Hepatocyte (in vitro differentiated cells): ENCODE data around the gene VWF. TPM values are rescaled to one million over a fixed set of nuclear protein-coding genes. Genes with fewer than 3 reads are reported as not detected.

Experiments used
- DNase-seq: peaks from one replicate; pipeline ENCODE4 v3.0.0-alpha.2; 2016; ENCODE audit warnings: low spot score
- H2AFZ ChIP-seq: fragments of 200-600 bp; sonication (generic); 2 replicates; pipeline ENCODE4 v1.6.0; 2016; ENCODE audit warnings: antibody characterized with exemption, mild to moderate bottlenecking
- H3K27ac ChIP-seq: fragments of 200-600 bp; sonication (generic); 2 replicates; pipeline ENCODE4 v1.5.1; 2016; ENCODE audit warnings: mild to moderate bottlenecking
- H3K27me3 ChIP-seq: fragments of 200-600 bp; sonication (generic); 2 replicates; pipeline ENCODE4 v1.6.1; 2016
- H3K36me3 ChIP-seq: fragments of 200-600 bp; sonication (generic); replicated peaks from 2 replicates; pipeline ENCODE4 v1.5.1; 2016; ENCODE audit warnings: low read depth; ENCODE audit not compliant: insufficient read depth
- H3K4me1 ChIP-seq: fragments of 200-600 bp; sonication (generic); 2 replicates; pipeline ENCODE4 v1.5.1; 2016; ENCODE audit warnings: mild to moderate bottlenecking, moderate library complexity; ENCODE audit not compliant: insufficient read depth
- H3K4me2 ChIP-seq: fragments of 200-600 bp; sonication (generic); 2 replicates; pipeline ENCODE4 v1.6.0; 2016
- H3K4me3 ChIP-seq: fragments of 200-600 bp; sonication (generic); 2 replicates; pipeline ENCODE4 v1.5.1; 2016; ENCODE audit warnings: mild to moderate bottlenecking
- H3K79me2 ChIP-seq: fragments of 200-600 bp; sonication (generic); 2 replicates; pipeline ENCODE4 v1.6.0; 2017; ENCODE audit warnings: mild to moderate bottlenecking
- H3K9me2 ChIP-seq: fragments of 200-600 bp; sonication (generic); replicated peaks from 2 replicates; pipeline ENCODE4 v1.6.0; 2017; ENCODE audit warnings: mild to moderate bottlenecking; ENCODE audit not compliant: insufficient read depth
- H3K9me3 ChIP-seq: fragments of 200-600 bp; sonication (generic); 2 replicates; pipeline ENCODE4 v1.5.1; 2016; ENCODE audit warnings: low read depth, mild to moderate bottlenecking
- H4K20me1 ChIP-seq: fragments of 200-600 bp; sonication (generic); 2 replicates; pipeline ENCODE4 v1.6.0; 2016; ENCODE audit warnings: mild to moderate bottlenecking; ENCODE audit not compliant: insufficient read depth, poor library complexity, severe bottlenecking
- EZH2 ChIP-seq: fragments of 200-600 bp; sonication (generic); IDR thresholded peaks from 2 replicates; pipeline ENCODE4 v1.6.1; 2016; ENCODE audit warnings: antibody characterized with exemption, mild to moderate bottlenecking, borderline replicate concordance
- EZH2phosphoT487 ChIP-seq: fragments of 200-600 bp; sonication (generic); IDR thresholded peaks from one replicate; pipeline ENCODE4 v1.6.1; 2018; ENCODE audit warnings: antibody characterized with exemption, mild to moderate bottlenecking, low read depth, moderate library complexity; ENCODE audit not compliant: unreplicated experiment, severe bottlenecking
- WGBS: methylation state at CpG from one replicate; pipeline ENCODE4 v1.1.6; 2016; ENCODE audit warnings: low lambda C conversion rate; ENCODE audit errors: missing lambda C conversion rate; 5-methylcytosine and 5-hydroxymethylcytosine counted together
- polyA plus RNA-seq: library from polyadenylated mRNA; unstranded; fragments of >200 nt; fragmentation: Nextera tagmentation; extraction: Ambion mirVana; gene quantifications from 2 replicates; pipeline ENCODE4 v1.2.1, GENCODE V29; 2016
- total RNA-seq: library from RNA; depleted of rRNA; stranded (reverse); fragments of >200 nt; gene quantifications from 2 replicates; pipeline ENCODE4 v1.2.3, GENCODE V29; 2014
- TF ChIP-seq, protein P1 (sequence below): fragments of 200-600 bp; sonication (generic); IDR thresholded peaks from 2 replicates; pipeline ENCODE4 v1.5.1; 2016; ENCODE audit warnings: antibody characterized with exemption, mild to moderate bottlenecking; ENCODE audit not compliant: poor library complexity

Gene VWF
- total and polyA plus RNA-seq, 2 experiments from 2014 or later = 0.20 to 0.77 TPM

DNA sequence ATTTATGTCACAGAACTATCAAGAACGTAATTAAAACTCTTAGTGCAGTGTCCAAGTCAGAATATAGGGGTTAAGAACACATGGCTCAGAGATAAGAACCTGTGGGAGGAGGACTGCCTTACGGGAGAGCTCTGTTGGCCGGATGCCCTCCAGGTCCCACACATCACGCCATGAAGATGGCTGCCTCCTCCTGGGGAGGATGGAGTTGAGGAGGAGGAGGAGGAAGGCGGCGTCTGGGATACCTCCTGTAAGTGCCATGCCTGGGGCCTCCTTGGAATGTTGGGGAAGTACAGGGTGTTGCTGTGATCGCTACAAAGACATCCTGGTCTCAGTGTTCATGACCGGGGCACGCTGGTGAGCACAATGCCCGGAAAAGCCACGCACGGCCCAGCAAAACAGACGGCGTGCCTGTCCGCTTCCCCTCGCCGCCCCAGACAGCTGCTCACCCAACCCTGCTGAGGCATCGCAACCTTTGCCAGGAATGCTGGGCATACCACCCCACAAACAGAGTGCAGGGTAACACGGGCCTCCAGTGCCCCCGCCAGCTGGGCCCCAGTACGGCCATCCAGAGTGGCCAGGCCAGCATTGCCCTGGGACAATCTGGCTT, 47.0 kb upstream of the VWF start:
- Histone ChIP-seq H3K4me3 (no peak overlapping the region), H3K36me3 (no peaks in the 10 kb centered on the region), H3K9me2 (no peaks in the 10 kb centered on the region), H4K20me1 (no peaks in the 10 kb centered on the region), H3K79me2 (no peaks in the 10 kb centered on the region), H2AFZ (no peak overlapping the region), H3K27me3 (no peaks in the 10 kb centered on the region), H3K4me2 (no peak overlapping the region), H3K27ac (no peak overlapping the region), H3K4me1 (peaks cover 4% of the 10 kb centered on the region), H3K9me3 (no peaks in the 10 kb centered on the region)
- no peak for DNase-seq
- WGBS = 94% methylated on average over 21 of the region's 21 CpGs
- TF ChIP-seq, protein P1, sequence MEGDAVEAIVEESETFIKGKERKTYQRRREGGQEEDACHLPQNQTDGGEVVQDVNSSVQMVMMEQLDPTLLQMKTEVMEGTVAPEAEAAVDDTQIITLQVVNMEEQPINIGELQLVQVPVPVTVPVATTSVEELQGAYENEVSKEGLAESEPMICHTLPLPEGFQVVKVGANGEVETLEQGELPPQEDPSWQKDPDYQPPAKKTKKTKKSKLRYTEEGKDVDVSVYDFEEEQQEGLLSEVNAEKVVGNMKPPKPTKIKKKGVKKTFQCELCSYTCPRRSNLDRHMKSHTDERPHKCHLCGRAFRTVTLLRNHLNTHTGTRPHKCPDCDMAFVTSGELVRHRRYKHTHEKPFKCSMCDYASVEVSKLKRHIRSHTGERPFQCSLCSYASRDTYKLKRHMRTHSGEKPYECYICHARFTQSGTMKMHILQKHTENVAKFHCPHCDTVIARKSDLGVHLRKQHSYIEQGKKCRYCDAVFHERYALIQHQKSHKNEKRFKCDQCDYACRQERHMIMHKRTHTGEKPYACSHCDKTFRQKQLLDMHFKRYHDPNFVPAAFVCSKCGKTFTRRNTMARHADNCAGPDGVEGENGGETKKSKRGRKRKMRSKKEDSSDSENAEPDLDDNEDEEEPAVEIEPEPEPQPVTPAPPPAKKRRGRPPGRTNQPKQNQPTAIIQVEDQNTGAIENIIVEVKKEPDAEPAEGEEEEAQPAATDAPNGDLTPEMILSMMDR = no peak
- no peak for TF ChIP-seq EZH2
- TF ChIP-seq EZH2phosphoT487 = no peak

DNA sequence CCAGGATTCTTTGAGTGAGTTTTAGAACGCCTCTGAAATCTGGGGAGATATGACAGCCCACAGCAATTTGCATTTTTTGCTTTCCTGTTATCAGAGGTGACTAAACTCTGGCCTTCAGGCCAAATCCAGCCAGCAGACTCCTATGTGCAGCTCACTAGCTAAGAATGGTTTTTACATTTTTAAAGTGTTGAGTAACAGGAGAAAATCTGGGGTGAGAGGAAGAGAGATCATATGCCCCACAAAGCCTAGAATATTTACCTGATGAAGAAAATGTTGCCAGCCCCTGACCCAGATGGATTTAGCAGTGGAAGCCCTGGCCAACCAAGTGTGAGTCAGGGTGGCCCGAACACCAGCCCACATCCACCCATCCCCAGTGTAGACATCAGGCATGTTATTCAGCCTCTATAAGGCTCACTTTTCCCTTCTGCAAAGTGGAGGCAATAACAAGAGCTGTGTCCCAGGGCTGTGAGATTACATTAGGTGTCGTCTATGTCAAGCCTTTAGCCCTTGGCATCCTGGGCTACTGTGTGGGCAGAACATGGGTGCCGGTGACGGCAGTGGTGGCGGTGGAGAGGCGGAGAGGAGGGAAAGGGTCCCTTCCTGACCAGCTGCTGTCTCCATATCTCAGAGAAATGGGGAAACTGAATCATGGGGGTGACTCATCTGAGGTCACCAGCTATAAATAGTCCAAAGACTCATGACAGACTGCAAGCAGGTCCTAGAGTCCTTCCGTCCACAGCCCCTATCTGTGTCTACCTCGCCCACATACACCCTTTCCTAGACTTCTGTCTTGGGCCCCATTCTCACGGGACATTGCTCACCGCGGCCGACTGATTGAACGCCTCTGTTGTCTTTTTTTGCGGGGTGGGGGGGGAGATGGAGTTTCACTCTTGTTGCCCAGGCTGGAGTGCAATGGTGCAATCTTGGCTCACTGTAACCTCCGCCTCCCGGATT, 43.1 kb upstream of the VWF start:
- Histone ChIP-seq H3K27me3 (no peaks in the 10 kb centered on the region), H3K27ac (peak overlapping the region; percentile 97), H3K4me2 (peak overlapping the region; percentile 7), H3K9me3 (no peaks in the 10 kb centered on the region), H3K9me2 (no peaks in the 10 kb centered on the region), H3K4me3 (no peak overlapping the region), H3K36me3 (no peaks in the 10 kb centered on the region), H3K79me2 (no peaks in the 10 kb centered on the region), H4K20me1 (no peaks in the 10 kb centered on the region), H2AFZ (no peak overlapping the region), H3K4me1 (peaks cover 4% of the 10 kb centered on the region)
- 74% methylated on average over 17 of the region's 17 CpGs for WGBS
- TF ChIP-seq, protein P1 = no peak
- no peak for TF ChIP-seq EZH2phosphoT487
- no peak for TF ChIP-seq EZH2
- DNase-seq = peak; percentile 83

DNA sequence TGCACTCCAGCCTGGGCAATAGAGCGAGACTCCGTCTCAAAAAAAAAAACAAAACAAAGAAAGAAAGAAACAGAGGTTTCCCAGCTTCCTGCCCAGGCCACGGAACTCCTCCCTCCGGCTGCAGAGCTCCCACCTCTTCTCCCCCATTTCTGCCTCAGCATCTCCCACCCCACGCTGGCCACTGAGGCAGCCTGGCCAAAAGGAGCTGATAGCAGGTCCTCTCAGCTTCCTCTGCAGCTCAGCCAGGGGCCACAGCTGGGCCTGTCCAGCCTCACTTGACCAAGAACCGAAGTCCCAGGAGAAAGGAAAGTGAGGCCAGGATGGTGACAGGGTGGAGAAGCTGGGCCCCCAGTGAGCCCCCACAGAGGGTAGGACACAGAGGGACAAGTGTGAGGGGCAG, 42.3 kb upstream of the VWF start:
- Histone ChIP-seq H2AFZ (no peak overlapping the region), H3K9me2 (no peaks in the 10 kb centered on the region), H3K4me3 (no peak overlapping the region), H3K4me1 (peaks cover 4% of the 10 kb centered on the region), H3K27me3 (no peaks in the 10 kb centered on the region), H4K20me1 (no peaks in the 10 kb centered on the region), H3K79me2 (no peaks in the 10 kb centered on the region), H3K4me2 (no peak overlapping the region), H3K36me3 (no peaks in the 10 kb centered on the region), H3K27ac (peak overlapping the region; percentile 97), H3K9me3 (no peaks in the 10 kb centered on the region)
- TF ChIP-seq EZH2phosphoT487 = no peak
- no peak for TF ChIP-seq EZH2
- no peak for DNase-seq
- WGBS = 94% methylated on average over 6 of the region's 6 CpGs

DNA sequence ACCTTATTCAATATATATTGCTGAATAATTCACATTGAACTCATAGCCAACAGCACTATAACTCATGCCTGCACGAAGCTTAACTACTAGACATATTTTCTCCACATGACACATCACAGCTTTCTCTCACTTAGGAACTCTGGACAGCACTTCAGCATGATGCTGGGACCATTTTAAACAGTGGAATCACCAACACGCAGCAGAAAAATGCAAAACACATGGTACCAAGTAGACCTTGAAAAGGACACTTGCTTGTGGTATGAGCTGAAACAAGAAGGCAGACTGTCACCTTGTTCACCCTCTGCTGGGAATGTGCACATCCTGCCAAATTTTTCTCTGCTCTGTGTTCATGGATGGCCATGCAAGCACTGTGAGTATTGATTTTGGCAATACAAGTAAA, 40.9 kb upstream of the VWF start:
- no peak overlapping the region for H3K4me3 ChIP-seq
- peaks cover 4% of the 10 kb centered on the region for H3K4me1 ChIP-seq
- no peaks in the 10 kb centered on the region for H3K79me2 ChIP-seq
- H3K27ac ChIP-seq = no peak overlapping the region
- H3K9me2 ChIP-seq = no peaks in the 10 kb centered on the region
- H2AFZ ChIP-seq = no peak overlapping the region
- no peaks in the 10 kb centered on the region for H4K20me1 ChIP-seq
- no peak overlapping the region for H3K4me2 ChIP-seq
- no peaks in the 10 kb centered on the region for H3K9me3 ChIP-seq
- WGBS = 79% methylated on average over 2 of the region's 2 CpGs
- TF ChIP-seq EZH2 = no peak
- TF ChIP-seq, protein P1 = no peak
- DNase-seq = no peak
- no peaks in the 10 kb centered on the region for H3K27me3 ChIP-seq
- no peaks in the 10 kb centered on the region for H3K36me3 ChIP-seq
